HEK293T (cell line): Measurements from ENCODE around the gene KCNJ1.

Experiments
- CTCF ChIA-PET: fragments of 350-600 bp; formaldehyde crosslinking; extraction: SDS; loops from one replicate; lab custom pipeline; 2021; ENCODE audit warnings: antibody characterized with exemption, inconsistent platforms; lab: Yijun Ruan, JAX
- POLR2A ChIA-PET: fragments of 350-600 bp; formaldehyde crosslinking; extraction: SDS; loops from one replicate; lab custom pipeline; 2020; ENCODE audit warnings: antibody characterized with exemption, inconsistent platforms; lab: Yijun Ruan, JAX
- DNase-seq: peaks from one replicate; pipeline ENCODE4 v3.0.0; 2012; ENCODE audit warnings: mixed read lengths; ENCODE audit errors: extremely low spot score
- ARNT ChIP-seq: fragments of 450-650 bp; IDR thresholded peaks from 2 replicates; pipeline ENCODE4 v1.6.1; 2017; ENCODE audit warnings: mild to moderate bottlenecking
- BHLHE40 ChIP-seq: fragments of 450-650 bp; IDR thresholded peaks from 2 replicates; pipeline ENCODE4 v1.6.1; 2016; ENCODE audit warnings: mild to moderate bottlenecking, moderate library complexity, borderline replicate concordance
- CTBP1 ChIP-seq: fragments of 450-650 bp; IDR thresholded peaks from 2 replicates; pipeline ENCODE4 v1.6.1; 2016; ENCODE audit warnings: borderline replicate concordance
- ELF4 ChIP-seq: fragments of 450-650 bp; IDR thresholded peaks from 2 replicates; pipeline ENCODE4 v1.6.1; 2017; ENCODE audit warnings: antibody characterized with exemption
- FOXA1 ChIP-seq: fragments of 450-650 bp; IDR thresholded peaks from 2 replicates; pipeline ENCODE4 v1.6.1; 2016; ENCODE audit warnings: mild to moderate bottlenecking
- FOXK2 ChIP-seq: fragments of 450-650 bp; IDR thresholded peaks from 2 replicates; pipeline ENCODE4 v1.6.1; 2016; ENCODE audit warnings: mild to moderate bottlenecking
- FOXM1 ChIP-seq: fragments of 450-650 bp; IDR thresholded peaks from 2 replicates; pipeline ENCODE4 v1.6.1; 2017; ENCODE audit warnings: mild to moderate bottlenecking, borderline replicate concordance
- HDGF ChIP-seq: fragments of 450-650 bp; IDR thresholded peaks from 2 replicates; pipeline ENCODE4 v1.6.1; 2017; ENCODE audit warnings: antibody characterized with exemption, borderline replicate concordance
- L3MBTL2 ChIP-seq: fragments of 450-650 bp; conservative IDR thresholded peaks from 2 replicates; pipeline ENCODE4 v1.6.1; 2016; ENCODE audit warnings: mild to moderate bottlenecking
- LEF1 ChIP-seq: fragments of 450-650 bp; IDR thresholded peaks from 2 replicates; pipeline ENCODE4 v1.6.1; 2017; ENCODE audit warnings: mild to moderate bottlenecking, borderline replicate concordance
- NFRKB ChIP-seq: fragments of 450-650 bp; IDR thresholded peaks from 2 replicates; pipeline ENCODE4 v1.6.1; 2016; ENCODE audit warnings: mild to moderate bottlenecking, moderate library complexity
- PKNOX1 ChIP-seq: fragments of 450-650 bp; IDR thresholded peaks from 2 replicates; pipeline ENCODE4 v1.6.1; 2016
- SP1 ChIP-seq: fragments of 450-650 bp; IDR thresholded peaks from 2 replicates; pipeline ENCODE4 v1.6.1; 2017
- SUZ12 ChIP-seq: fragments of 450-650 bp; IDR thresholded peaks from 2 replicates; pipeline ENCODE4 v1.6.1; 2016; ENCODE audit warnings: mild to moderate bottlenecking
- TARDBP ChIP-seq: fragments of 450-650 bp; IDR thresholded peaks from 2 replicates; pipeline ENCODE4 v1.6.1; 2016
- ZNF384 ChIP-seq: fragments of 450-650 bp; IDR thresholded peaks from 2 replicates; pipeline ENCODE4 v1.6.1; 2016

KCNJ1 gene

GRCh38 chr11:128878455-128878854, 11.4 kb upstream of the KCNJ1 start:
- ChIA-PET POLR2A (no interaction called here), CTCF (no interaction called here)
- TF ChIP-seq HDGF = no peak
- TF ChIP-seq ARNT = no peak
- no peak for TF ChIP-seq PKNOX1
- no peak for TF ChIP-seq ZNF384
- TF ChIP-seq FOXM1 = no peak
- no peak for TF ChIP-seq SP1
- TF ChIP-seq FOXA1 = no peak
- DNase-seq = no peak

GRCh38 chr11:128877726-128878125, 10.6 kb upstream of the KCNJ1 start:
- TF ChIP-seq PKNOX1 = no peak
- TF ChIP-seq TARDBP = no peak
- no peak for TF ChIP-seq LEF1
- no peak for TF ChIP-seq L3MBTL2
- TF ChIP-seq NFRKB = no peak
- no peak for TF ChIP-seq ARNT
- no peak for TF ChIP-seq SP1
- TF ChIP-seq BHLHE40 = no peak
- TF ChIP-seq ELF4 = no peak
- TF ChIP-seq FOXK2 = no peak
- TF ChIP-seq FOXA1 = no peak
- no peak for TF ChIP-seq HDGF
- TF ChIP-seq CTBP1 = no peak
- TF ChIP-seq FOXM1 = no peak
- no peak for TF ChIP-seq ZNF384
- TF ChIP-seq SUZ12 = no peak
- ChIA-PET POLR2A (no interaction called here), CTCF (no interaction called here)
- DNase-seq = no peak

GRCh38 chr11:128876133-128876650, 9.1 kb upstream of the KCNJ1 start:
- POLR2A ChIA-PET = no interaction called here
- CTCF ChIA-PET = no interaction called here

GRCh38 chr11:128874427-128874826, 7.3 kb upstream of the KCNJ1 start:
- DNase-seq = no peak
- no peak for TF ChIP-seq ZNF384
- TF ChIP-seq ARNT = no peak
- TF ChIP-seq HDGF = no peak
- TF ChIP-seq TARDBP = no peak
- TF ChIP-seq PKNOX1 = no peak
- TF ChIP-seq SUZ12 = no peak
- TF ChIP-seq ELF4 = no peak
- no peak for TF ChIP-seq L3MBTL2
- TF ChIP-seq CTBP1 = no peak
- TF ChIP-seq SP1 = no peak
- TF ChIP-seq LEF1 = no peak
- TF ChIP-seq NFRKB = no peak
- no peak for TF ChIP-seq FOXK2
- no peak for TF ChIP-seq BHLHE40
- TF ChIP-seq FOXM1 = no peak
- TF ChIP-seq FOXA1 = no peak
- ChIA-PET POLR2A (no interaction called here), CTCF (interaction anchor here (1.1 kb wide), 1 partner anchor 11 kb away, joined by 4 read pairs; no protein-coding TSS in a partner anchor)

More at GRCh38 chr11:128876133-128876650, 9.1 kb upstream of the KCNJ1 start:
- no peak for DNase-seq
- TF ChIP-seq TARDBP (no peak), PKNOX1 (no peak), HDGF (no peak), ZNF384 (no peak), NFRKB (no peak), SUZ12 (no peak), FOXK2 (no peak), FOXA1 (no peak), LEF1 (no peak), BHLHE40 (no peak), ARNT (no peak), CTBP1 (no peak), ELF4 (no peak), SP1 (no peak), FOXM1 (no peak)

GRCh38 chr11:128872594-128872993, 5.5 kb upstream of the KCNJ1 start:
- ChIA-PET CTCF (no interaction called here), POLR2A (no interaction called here)
- DNase-seq = no peak
- TF ChIP-seq SUZ12 (no peak), HDGF (no peak), ELF4 (no peak), NFRKB (no peak), FOXM1 (no peak), PKNOX1 (no peak), FOXK2 (no peak), BHLHE40 (no peak), SP1 (no peak), ZNF384 (no peak), L3MBTL2 (no peak)
